GM23248 (cell line): Measurements from ENCODE around the gene F5. TPM values are rescaled to one million over a fixed set of nuclear protein-coding genes. Genes with fewer than 3 reads are reported as not detected.
A peak's percentile ranks its signal among the peaks of the same experiment; 100 is the strongest.

ENCODE experiments used
- DNase-seq: peaks from one replicate; pipeline ENCODE4 v3.0.0-alpha.2; 2015
- H2AFZ ChIP-seq: fragments of 200-600 bp; sonication (generic); 2 replicates; pipeline ENCODE4 v1.6.1; 2016; ENCODE audit warnings: antibody characterized with exemption
- H3F3A ChIP-seq: fragments of 200-600 bp; sonication (generic); 2 replicates; pipeline ENCODE4 v1.6.1; 2016; ENCODE audit warnings: mild to moderate bottlenecking, antibody characterized with exemption, mixed run types; ENCODE audit not compliant: insufficient read depth
- H3K27ac ChIP-seq: fragments of 200-600 bp; sonication (generic); 2 replicates; pipeline ENCODE4 v1.5.1; 2016; ENCODE audit warnings: mild to moderate bottlenecking
- H3K27me3 ChIP-seq: fragments of 200-600 bp; sonication (generic); replicated peaks from 2 replicates; pipeline ENCODE4 v1.6.1; 2016; ENCODE audit warnings: mild to moderate bottlenecking; ENCODE audit not compliant: insufficient read depth
- H3K36me3 ChIP-seq: fragments of 200-600 bp; sonication (generic); 2 replicates; pipeline ENCODE4 v1.6.1; 2016; ENCODE audit warnings: low read depth, mild to moderate bottlenecking
- H3K4me1 ChIP-seq: fragments of 200-600 bp; sonication (generic); 2 replicates; pipeline ENCODE4 v1.6.1; 2016; ENCODE audit warnings: mild to moderate bottlenecking; ENCODE audit not compliant: insufficient read depth
- H3K4me2 ChIP-seq: fragments of 200-600 bp; sonication (generic); one replicate; pipeline ENCODE4 v1.6.1; 2016; ENCODE audit warnings: mild to moderate bottlenecking; ENCODE audit not compliant: unreplicated experiment
- H3K4me3 ChIP-seq: fragments of 200-600 bp; sonication (generic); 2 replicates; pipeline ENCODE4 v1.5.1; 2016; ENCODE audit warnings: mild to moderate bottlenecking
- H3K79me2 ChIP-seq: fragments of 200-600 bp; sonication (generic); 2 replicates; pipeline ENCODE4 v1.6.1; 2016; ENCODE audit warnings: mild to moderate bottlenecking; ENCODE audit not compliant: insufficient read depth
- H3K9ac ChIP-seq: fragments of 200-600 bp; sonication (generic); 2 replicates; pipeline ENCODE4 v1.6.1; 2016; ENCODE audit warnings: mild to moderate bottlenecking
- H3K9me2 ChIP-seq: fragments of 200-600 bp; sonication (generic); 2 replicates; pipeline ENCODE4 v1.6.1; 2016; ENCODE audit warnings: mixed run types, mild to moderate bottlenecking, moderate library complexity; ENCODE audit not compliant: insufficient read depth
- H3K9me3 ChIP-seq: fragments of 200-600 bp; sonication (generic); one replicate; pipeline ENCODE4 v1.6.1; 2017; ENCODE audit warnings: low read depth
- H4K20me1 ChIP-seq: fragments of 200-600 bp; sonication (generic); 2 replicates; pipeline ENCODE4 v1.6.0; 2016; ENCODE audit not compliant: insufficient read depth
- EZH2 ChIP-seq: fragments of 200-600 bp; sonication (generic); IDR thresholded peaks from 2 replicates; pipeline ENCODE4 v1.6.1; 2018; ENCODE audit warnings: antibody characterized with exemption, mild to moderate bottlenecking; ENCODE audit not compliant: insufficient read depth, poor library complexity, severe bottlenecking
- EZH2phosphoT487 ChIP-seq: fragments of 200-600 bp; sonication (generic); IDR thresholded peaks from 2 replicates; pipeline ENCODE4 v1.6.1; 2018; ENCODE audit warnings: antibody characterized with exemption, moderate library complexity, mild to moderate bottlenecking, low read depth; ENCODE audit not compliant: insufficient read depth
- WGBS, 2 experiments: methylation state at CpG; one replicate each; pipeline ENCODE4 v1.1.6; 2015 to 2017; ENCODE audit warnings: low lambda C conversion rate in 2 of 2, low coverage in 1 of 2; ENCODE audit errors: missing lambda C conversion rate in 2 of 2; 5-methylcytosine and 5-hydroxymethylcytosine counted together
- in situ Hi-C: fragments of 300-500 bp; cut with MboI; formaldehyde crosslinking; loops from 2 replicates; pipeline ENCODE4 v1.15.0; 2020
- polyA plus RNA-seq: library from polyadenylated mRNA; unstranded; fragments of >200 nt; fragmentation: Nextera tagmentation; extraction: Ambion mirVana; gene quantifications from 2 replicates; pipeline ENCODE4 v1.2.1, GENCODE V29; 2016
- total RNA-seq: library from RNA; depleted of rRNA; stranded (reverse); fragments of >200 nt; shearing (Covaris generic); gene quantifications from 2 replicates; pipeline ENCODE4 v1.2.3, GENCODE V29; 2014

F5 gene
- total and polyA plus RNA-seq, 2 experiments from 2014 or later, result not detected

GRCh38 chr1:169497317-169497716, 89.0 kb downstream of the F5 start:
- Histone ChIP-seq H3K36me3 (no peaks in the 10 kb centered on the region), H3K9me3 (no peaks in the 10 kb centered on the region), H4K20me1 (no peaks in the 10 kb centered on the region), H3K9ac (no peak overlapping the region), H3K27me3 (no peaks in the 10 kb centered on the region), H3K27ac (no peak overlapping the region), H3F3A (no peaks in the 10 kb centered on the region), H2AFZ (no peak overlapping the region), H3K79me2 (no peaks in the 10 kb centered on the region), H3K9me2 (no peaks in the 10 kb centered on the region), H3K4me2 (no peak overlapping the region), H3K4me1 (0 out of 2 replicates have a peak, but pooled peaks cover 5% of the 10 kb centered on the region), H3K4me3 (no peak overlapping the region)
- no peak for DNase-seq
- in situ Hi-C loops, result no loop called here
- WGBS, 2 experiments, result 96 to 98% methylated on average over 2 of the region's 2 CpGs
- TF ChIP-seq EZH2phosphoT487 (no peak), EZH2 (no peak)

GRCh38 chr1:169495916-169496315, 90.4 kb downstream of the F5 start:
- peaks cover 5% of the 10 kb centered on the region; the same call in 1 of the 2 replicates for H3F3A ChIP-seq
- no peaks in the 10 kb centered on the region for H3K27me3 ChIP-seq
- H3K27ac ChIP-seq, result no peak overlapping the region
- H3K9me2 ChIP-seq, result no peaks in the 10 kb centered on the region
- H3K4me3 ChIP-seq, result no peak overlapping the region
- no peaks in the 10 kb centered on the region for H3K79me2 ChIP-seq
- no peaks in the 10 kb centered on the region for H3K36me3 ChIP-seq
- H3K9me3 ChIP-seq, result no peaks in the 10 kb centered on the region
- no peak overlapping the region for H2AFZ ChIP-seq
- in situ Hi-C loops, result no loop called here
- H3K4me2 ChIP-seq, result no peak overlapping the region
- no peaks in the 10 kb centered on the region for H4K20me1 ChIP-seq
- no peak for TF ChIP-seq EZH2phosphoT487
- no peak for TF ChIP-seq EZH2
- peaks cover 11% of the 10 kb centered on the region for H3K4me1 ChIP-seq
- H3K9ac ChIP-seq, result no peak overlapping the region
- WGBS, 2 experiments, result 61 to 68% methylated on average over 2 of the region's 2 CpGs
- DNase-seq, result no peak

DNA sequence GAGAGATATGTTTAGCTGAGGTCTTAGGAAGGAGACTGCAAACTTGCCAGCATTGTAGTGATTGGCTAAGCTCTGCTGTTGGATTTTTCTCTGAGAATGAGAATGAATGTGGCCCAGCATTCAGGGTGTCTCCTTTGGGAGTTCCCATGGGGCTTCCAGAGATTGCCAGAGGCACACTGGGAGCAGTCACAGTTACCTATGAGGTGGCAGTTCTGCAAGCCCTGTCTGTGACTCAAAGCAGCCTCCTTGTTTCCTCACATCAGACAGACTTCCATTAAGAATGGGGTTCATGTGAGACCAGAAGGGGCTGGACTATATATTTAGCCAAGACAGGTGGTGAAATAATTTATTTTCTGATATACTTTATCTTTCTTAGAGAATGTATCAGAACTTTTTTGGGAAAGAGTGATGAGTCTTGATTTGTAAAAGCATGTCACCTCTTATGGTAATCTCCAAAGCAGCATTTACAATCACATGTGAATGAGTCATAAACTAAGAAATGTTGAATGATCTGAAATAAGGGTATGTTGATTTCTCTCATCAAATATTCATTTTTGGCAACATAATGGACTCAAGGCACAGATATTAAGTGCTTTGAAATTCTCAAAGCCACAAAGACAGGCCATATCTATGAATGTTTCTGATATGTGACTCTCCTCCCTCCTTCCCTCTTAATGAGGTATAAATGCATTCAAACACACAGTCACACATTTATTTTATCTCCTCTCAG, 91.1 kb downstream of the F5 start:
- no peak overlapping the region for H2AFZ ChIP-seq
- no peak overlapping the region for H3K27ac ChIP-seq
- H3K4me2 ChIP-seq, result no peak overlapping the region
- H3K4me1 ChIP-seq, result peaks cover 11% of the 10 kb centered on the region
- no peaks in the 10 kb centered on the region for H3K36me3 ChIP-seq
- no peaks in the 10 kb centered on the region for H3K9me3 ChIP-seq
- TF ChIP-seq EZH2 (no peak), EZH2phosphoT487 (no peak)
- no peaks in the 10 kb centered on the region for H3K9me2 ChIP-seq
- H4K20me1 ChIP-seq, result no peaks in the 10 kb centered on the region
- H3K4me3 ChIP-seq, result no peak overlapping the region
- H3F3A ChIP-seq, result peaks cover 5% of the 10 kb centered on the region; the same call in 1 of the 2 replicates
- H3K79me2 ChIP-seq, result no peaks in the 10 kb centered on the region
- peak; percentile 32 for DNase-seq
- no peaks in the 10 kb centered on the region for H3K27me3 ChIP-seq
- in situ Hi-C loops, result no loop called here
- no peak overlapping the region for H3K9ac ChIP-seq

- H3K27ac ChIP-seq, result no peak overlapping the region
- in situ Hi-C loops, result no loop called here
These were observed 91.9 kb downstream of the F5 start for GRCh38 chr1:169494343-169494742.

More at GRCh38 chr1:169494343-169494742, 91.9 kb downstream of the F5 start:
- H3K9ac ChIP-seq, result no peak overlapping the region
- H3K9me3 ChIP-seq, result no peaks in the 10 kb centered on the region
- peaks cover 11% of the 10 kb centered on the region for H3K4me1 ChIP-seq
- no peaks in the 10 kb centered on the region for H3K36me3 ChIP-seq
- no peaks in the 10 kb centered on the region for H3K79me2 ChIP-seq
- TF ChIP-seq EZH2phosphoT487, result no peak
- no peak for TF ChIP-seq EZH2
- peaks cover 5% of the 10 kb centered on the region; the same call in 1 of the 2 replicates for H3F3A ChIP-seq
- no peaks in the 10 kb centered on the region for H4K20me1 ChIP-seq
- H2AFZ ChIP-seq, result no peak overlapping the region
- no peak overlapping the region for H3K4me2 ChIP-seq
- 98 to 100% methylated on average over 3 of the region's 3 CpGs for WGBS, 2 experiments
- H3K4me3 ChIP-seq, result no peak overlapping the region
- no peak for DNase-seq
- H3K27me3 ChIP-seq, result no peaks in the 10 kb centered on the region
- H3K9me2 ChIP-seq, result no peaks in the 10 kb centered on the region
